ENCODE results near the gene DPH7. TPM values are rescaled to one million over a fixed set of nuclear protein-coding genes. Genes with fewer than 3 reads are reported as not detected.

The DPH7 gene
- total and polyA plus RNA-seq, 4 donors: 7.9 to 18.9 (median 12.3) TPM

- no peak overlapping the region for H3K27ac ChIP-seq (ENCODE audit: low read depth in 1 of 2, low read length in 2 of 2)
- 95% methylated on average over 28 of the region's 28 CpGs for WGBS
- peaks cover 0 to 16% (median 2%) of the 10 kb centered on the region in 4 donors for H3K36me3 ChIP-seq (ENCODE audit: control insufficient read depth in 4 of 4, insufficient read depth in 3 of 4, low read depth in 1 of 4, low read length in 3 of 4)
- no peaks in the 10 kb centered on the region for H3K9me3 ChIP-seq (ENCODE audit: control insufficient read depth in 4 of 4, low read length in 3 of 4)
- H3K27me3 ChIP-seq (ENCODE audit: control insufficient read depth in 4 of 4, insufficient read depth in 4 of 4, low read length in 3 of 4): no peaks in the 10 kb centered on the region
- no peaks in the 10 kb centered on the region for H3K4me1 ChIP-seq (ENCODE audit: control insufficient read depth in 4 of 4, insufficient read depth in 4 of 4, low read length in 3 of 4)
- H3K4me3 ChIP-seq (ENCODE audit: low read depth in 1 of 3, low read length in 3 of 3): no peak overlapping the region
- TF ChIP-seq FOXA2 (IDR thresholded peaks at IDR 0.05) (no peak), MAX (IDR thresholded peaks at IDR 0.05) (no peak), ZBTB33 (IDR thresholded peaks at IDR 0.05) (no peak), SP1 (IDR thresholded peaks at IDR 0.05) (no peak), JUND (IDR thresholded peaks at IDR 0.05) (no peak), RAD21 (IDR thresholded peaks at IDR 0.05) (no peak), YY1 (IDR thresholded peaks at IDR 0.05) (no peak), CTCF (IDR thresholded peaks at IDR 0.05; ENCODE audit: low read depth, low read length, missing input control) (no peak), FOXA1 (IDR thresholded peaks at IDR 0.05) (no peak), ATF3 (IDR thresholded peaks at IDR 0.05) (no peak), RXRA (IDR thresholded peaks at IDR 0.05) (no peak), EGR1 (IDR thresholded peaks at IDR 0.05; ENCODE audit: low read depth in 2 of 2) (no peak), NR2F2 (IDR thresholded peaks at IDR 0.05) (no peak), TAF1 (conservative IDR thresholded peaks at IDR 0.05) (no peak), GABPA (IDR thresholded peaks at IDR 0.05 in 1 of 2, conservative IDR thresholded peaks at IDR 0.05 in 1 of 2) (no peak), HNF4G (IDR thresholded peaks at IDR 0.05) (no peak), HNF4A (conservative IDR thresholded peaks at IDR 0.05) (no peak)
- TF ChIP-seq, protein P1, sequence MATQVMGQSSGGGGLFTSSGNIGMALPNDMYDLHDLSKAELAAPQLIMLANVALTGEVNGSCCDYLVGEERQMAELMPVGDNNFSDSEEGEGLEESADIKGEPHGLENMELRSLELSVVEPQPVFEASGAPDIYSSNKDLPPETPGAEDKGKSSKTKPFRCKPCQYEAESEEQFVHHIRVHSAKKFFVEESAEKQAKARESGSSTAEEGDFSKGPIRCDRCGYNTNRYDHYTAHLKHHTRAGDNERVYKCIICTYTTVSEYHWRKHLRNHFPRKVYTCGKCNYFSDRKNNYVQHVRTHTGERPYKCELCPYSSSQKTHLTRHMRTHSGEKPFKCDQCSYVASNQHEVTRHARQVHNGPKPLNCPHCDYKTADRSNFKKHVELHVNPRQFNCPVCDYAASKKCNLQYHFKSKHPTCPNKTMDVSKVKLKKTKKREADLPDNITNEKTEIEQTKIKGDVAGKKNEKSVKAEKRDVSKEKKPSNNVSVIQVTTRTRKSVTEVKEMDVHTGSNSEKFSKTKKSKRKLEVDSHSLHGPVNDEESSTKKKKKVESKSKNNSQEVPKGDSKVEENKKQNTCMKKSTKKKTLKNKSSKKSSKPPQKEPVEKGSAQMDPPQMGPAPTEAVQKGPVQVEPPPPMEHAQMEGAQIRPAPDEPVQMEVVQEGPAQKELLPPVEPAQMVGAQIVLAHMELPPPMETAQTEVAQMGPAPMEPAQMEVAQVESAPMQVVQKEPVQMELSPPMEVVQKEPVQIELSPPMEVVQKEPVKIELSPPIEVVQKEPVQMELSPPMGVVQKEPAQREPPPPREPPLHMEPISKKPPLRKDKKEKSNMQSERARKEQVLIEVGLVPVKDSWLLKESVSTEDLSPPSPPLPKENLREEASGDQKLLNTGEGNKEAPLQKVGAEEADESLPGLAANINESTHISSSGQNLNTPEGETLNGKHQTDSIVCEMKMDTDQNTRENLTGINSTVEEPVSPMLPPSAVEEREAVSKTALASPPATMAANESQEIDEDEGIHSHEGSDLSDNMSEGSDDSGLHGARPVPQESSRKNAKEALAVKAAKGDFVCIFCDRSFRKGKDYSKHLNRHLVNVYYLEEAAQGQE (IDR thresholded peaks at IDR 0.05): no peak
- no peak for DNase-seq (ENCODE audit: low spot score)
- H3K9ac ChIP-seq (ENCODE audit: low read depth in 1 of 2, low read length in 2 of 2): no peak overlapping the region
Measured at GRCh38 chr9:137505421-137506140, 73.1 kb downstream of the DPH7 start.

Other genes starting within 250 kb of the DPH7 start
- 1 to 10 TPM; 2.5 to 6.7 TPM for gene EXD3, start 155.8 kb downstream of the DPH7 start, total RNA-seq
- gene EXD3, start 155.8 kb downstream of the DPH7 start, polyA plus RNA-seq: 1 to 10 TPM; 3.6 to 3.7 TPM
- gene NOXA1, start 155.5 kb downstream of the DPH7 start, total RNA-seq: 1 to 10 TPM; 1.3 to 2.4 TPM
- gene NOXA1, start 155.5 kb downstream of the DPH7 start, polyA plus RNA-seq: 1 to 10 TPM; 2.4 to 3.6 TPM
- gene ENTPD8, start 137.6 kb downstream of the DPH7 start, total RNA-seq: 1 to 10 TPM; 1.6 to 4.7 TPM
- gene ENTPD8, start 137.6 kb downstream of the DPH7 start, polyA plus RNA-seq: 1 to 10 TPM; 5.1 to 6.2 TPM
- 10 to 100 TPM in 1 of 2 donors, 1 to 10 TPM in 1; 1.7 to 12.9 TPM for gene NSMF, start 119.6 kb downstream of the DPH7 start, total RNA-seq
- gene NSMF, start 119.6 kb downstream of the DPH7 start, polyA plus RNA-seq: 10 to 100 TPM in 1 of 2 donors, 1 to 10 TPM in 1; 4.6 to 13.5 TPM
- 1 to 10 TPM in 1 of 2 donors, under 1 TPM in 1; 0.75 to 6.5 TPM for gene PNPLA7, start 28.5 kb downstream of the DPH7 start, total RNA-seq
- 1 to 10 TPM; 1.0 to 3.3 TPM for gene PNPLA7, start 28.5 kb downstream of the DPH7 start, polyA plus RNA-seq
- 10 to 100 TPM; 31.7 to 34.4 TPM for gene MRPL41, start 27.0 kb downstream of the DPH7 start, total RNA-seq
- 100 to 1,000 TPM in 1 of 2 donors, 10 to 100 TPM in 1; 64.3 to 120 TPM for gene MRPL41, start 27.0 kb downstream of the DPH7 start, polyA plus RNA-seq
- gene ZMYND19, start 11.6 kb upstream of the DPH7 start, total RNA-seq: 1 to 10 TPM; 7.0 to 7.1 TPM
- 1 to 10 TPM; 2.4 to 7.0 TPM for gene ZMYND19, start 11.6 kb upstream of the DPH7 start, polyA plus RNA-seq
- 10 to 100 TPM in 1 of 2 donors, 1 to 10 TPM in 1; 9.8 to 31.6 TPM for gene ARRDC1, start 26.8 kb upstream of the DPH7 start, total RNA-seq
- 10 to 100 TPM; 19.9 to 26.9 TPM for gene ARRDC1, start 26.8 kb upstream of the DPH7 start, polyA plus RNA-seq
- 10 to 100 TPM; 37.5 to 48.2 TPM for gene EHMT1, start 40.1 kb upstream of the DPH7 start, total RNA-seq
- 10 to 100 TPM; 16.1 to 17.1 TPM for gene EHMT1, start 40.1 kb upstream of the DPH7 start, polyA plus RNA-seq

All from liver (tissue), 9 donors.